Gastroesophageal sphincter (tissue), 4 donors: ENCODE results near the gene VCP. TPM values are rescaled to one million over a fixed set of nuclear protein-coding genes. Genes with fewer than 3 reads are reported as not detected.

Source experiments
- ATAC-seq: fragments of 150-250 bp; one replicate; pipeline ENCODE4 v1.9.1; 2016; ENCODE audit warnings: mild to moderate bottlenecking, moderate library complexity
- H3K27ac ChIP-seq, 4 donors: fragments of 200-600 bp; sonication (generic) in 3 of 4; 1 replicate in 3 of 4; 2 replicates in 1 of 4; pipeline ENCODE4 v1.5.1; 2016 to 2019
- H3K27me3 ChIP-seq: fragments of 200-600 bp; sonication (generic); one replicate; pipeline ENCODE4 v1.5.1; 2019
- H3K36me3 ChIP-seq, 2 donors: fragments of 200-600 bp; sonication (generic); one replicate each; pipeline ENCODE4 v1.5.1; 2019; ENCODE audit warnings: control low read depth in 1 of 2
- H3K4me1 ChIP-seq, 3 donors: fragments of 200-600 bp; sonication (generic); 1 replicate in 2 of 3; 2 replicates in 1 of 3; pipeline ENCODE4 v1.5.1; 2016 to 2019; ENCODE audit warnings: control low read depth in 2 of 3
- H3K4me3 ChIP-seq, 2 donors: fragments of 200-600 bp; sonication (generic); one replicate each; pipeline ENCODE4 v1.5.1; 2019; ENCODE audit warnings: mild to moderate bottlenecking in 1 of 2, moderate library complexity in 1 of 2
- H3K9me3 ChIP-seq, 3 donors: fragments of 200-600 bp; sonication (generic); one replicate each; pipeline ENCODE4 v1.5.1; 2017 to 2019; ENCODE audit warnings: control low read depth in 2 of 3
- EP300 ChIP-seq: sonication (generic); formaldehyde crosslinking; IDR thresholded peaks from one replicate; pipeline ENCODE4 v1.6.1; 2017; ENCODE audit warnings: antibody characterized with exemption, mild to moderate bottlenecking
- POLR2A ChIP-seq, 2 donors: fragments of 450-650 bp; IDR thresholded peaks; one replicate each; pipeline ENCODE4 v1.6.1; 2017; ENCODE audit warnings: antibody characterized with exemption in 2 of 2, mild to moderate bottlenecking in 2 of 2, moderate library complexity in 1 of 2
- POLR2AphosphoS5 ChIP-seq: sonication (generic); formaldehyde crosslinking; IDR thresholded peaks from one replicate; pipeline ENCODE4 v1.6.1; 2017; ENCODE audit warnings: antibody characterized with exemption
- WGBS, 2 donors: methylation state at CpG; one replicate each; pipeline ENCODE4 v1.1.5; 2018; ENCODE audit warnings: low coverage in 1 of 2; 5-methylcytosine and 5-hydroxymethylcytosine counted together
- total RNA-seq, 4 donors: library from RNA; depleted of rRNA; stranded (reverse); fragments of >200 nt; gene quantifications; one replicate each; pipeline ENCODE4 v1.1.0, GENCODE V29; 2016
- TF ChIP-seq, protein P1 (sequence below), 4 experiments: fragments of 200-600 bp in 2 of 4; fragments of 450-650 bp in 2 of 4; sonication (generic) in 1 of 4; IDR thresholded peaks; one replicate each; pipeline ENCODE4 v1.5.1; 2017 to 2019; ENCODE audit warnings: antibody characterized with exemption in 4 of 4, mild to moderate bottlenecking in 2 of 4, moderate library complexity in 2 of 4

The VCP gene
- total RNA-seq, 4 donors from 2014 or later, result 136 to 200 (median 175) TPM

DNA sequence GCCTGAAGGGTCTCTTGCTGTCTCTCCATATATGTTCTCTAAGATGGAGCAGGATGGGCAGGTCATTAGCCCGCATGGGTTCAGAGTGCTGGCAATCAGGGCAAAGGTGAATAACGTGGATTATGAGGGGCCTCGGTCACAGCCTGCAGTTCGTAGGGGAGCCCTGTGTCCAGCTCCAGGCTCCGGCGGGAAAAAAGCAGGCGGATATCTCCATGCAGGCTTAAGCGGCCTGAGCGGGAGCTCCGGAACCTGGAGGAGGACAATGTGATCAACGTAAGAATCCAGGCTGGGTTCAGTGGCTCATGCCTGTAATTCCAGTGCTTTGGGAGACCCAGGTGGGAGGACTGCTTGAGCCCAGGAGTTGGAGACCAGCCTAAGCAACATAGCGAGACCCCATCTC is 32.7 kb upstream of the VCP start:
- Histone ChIP-seq H3K27ac (no peak overlapping the region), H3K36me3 (peaks cover 0 to 64% of the 10 kb centered on the region in 2 donors), H3K4me3 (no peak overlapping the region), H3K27me3 (no peaks in the 10 kb centered on the region), H3K4me1 (peaks cover 0 to 43% (median 17%) of the 10 kb centered on the region in 3 donors), H3K9me3 (no peaks in the 10 kb centered on the region)
- 74 to 88% methylated on average over 3 to 5 of the region's 12 CpGs for WGBS, 2 donors
- ATAC-seq, result no peak
- TF ChIP-seq, protein P1, sequence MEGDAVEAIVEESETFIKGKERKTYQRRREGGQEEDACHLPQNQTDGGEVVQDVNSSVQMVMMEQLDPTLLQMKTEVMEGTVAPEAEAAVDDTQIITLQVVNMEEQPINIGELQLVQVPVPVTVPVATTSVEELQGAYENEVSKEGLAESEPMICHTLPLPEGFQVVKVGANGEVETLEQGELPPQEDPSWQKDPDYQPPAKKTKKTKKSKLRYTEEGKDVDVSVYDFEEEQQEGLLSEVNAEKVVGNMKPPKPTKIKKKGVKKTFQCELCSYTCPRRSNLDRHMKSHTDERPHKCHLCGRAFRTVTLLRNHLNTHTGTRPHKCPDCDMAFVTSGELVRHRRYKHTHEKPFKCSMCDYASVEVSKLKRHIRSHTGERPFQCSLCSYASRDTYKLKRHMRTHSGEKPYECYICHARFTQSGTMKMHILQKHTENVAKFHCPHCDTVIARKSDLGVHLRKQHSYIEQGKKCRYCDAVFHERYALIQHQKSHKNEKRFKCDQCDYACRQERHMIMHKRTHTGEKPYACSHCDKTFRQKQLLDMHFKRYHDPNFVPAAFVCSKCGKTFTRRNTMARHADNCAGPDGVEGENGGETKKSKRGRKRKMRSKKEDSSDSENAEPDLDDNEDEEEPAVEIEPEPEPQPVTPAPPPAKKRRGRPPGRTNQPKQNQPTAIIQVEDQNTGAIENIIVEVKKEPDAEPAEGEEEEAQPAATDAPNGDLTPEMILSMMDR (IDR thresholded peaks at IDR 0.05), result no peak
- TF ChIP-seq EP300 (no peak), POLR2AphosphoS5 (no peak), POLR2A (IDR thresholded peaks at IDR 0.05) (no peak)

DNA sequence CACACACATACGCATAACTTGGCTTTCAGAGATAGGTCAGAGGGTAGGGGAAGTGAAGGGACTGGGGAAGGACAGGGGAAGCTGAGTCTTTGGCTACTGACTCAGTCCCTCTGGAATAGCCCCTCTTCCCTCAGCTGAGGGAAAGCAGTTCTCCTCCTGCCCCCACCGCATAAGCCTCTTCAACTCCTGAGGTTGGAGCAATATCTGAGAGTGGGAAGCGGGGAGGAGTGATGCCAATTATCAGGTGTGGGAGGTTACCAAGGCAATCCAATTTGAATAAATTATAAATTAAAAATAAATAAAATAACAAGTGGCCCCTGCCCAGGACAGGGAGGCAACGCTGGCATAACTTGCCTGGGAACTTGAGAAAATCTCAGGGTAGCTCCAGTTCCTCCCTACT is 32.2 kb upstream of the VCP start:
- Histone ChIP-seq H3K4me1 (peaks cover 0 to 38% (median 17%) of the 10 kb centered on the region in 3 donors), H3K9me3 (no peaks in the 10 kb centered on the region), H3K27ac (peak overlapping the region in 2 of 4 donors; percentile 88 to 91), H3K36me3 (peaks cover 0 to 70% of the 10 kb centered on the region in 2 donors), H3K4me3 (no peak overlapping the region), H3K27me3 (no peaks in the 10 kb centered on the region)
- TF ChIP-seq EP300, result no peak
- no peak for TF ChIP-seq POLR2A (IDR thresholded peaks at IDR 0.05)
- TF ChIP-seq, protein P1 (IDR thresholded peaks at IDR 0.05), result no peak
- TF ChIP-seq POLR2AphosphoS5, result no peak
- 89 to 93% methylated on average over 3 of the region's 4 CpGs for whole genome bisulfite sequencing, 2 donors
- ATAC-seq, result no peak

DNA sequence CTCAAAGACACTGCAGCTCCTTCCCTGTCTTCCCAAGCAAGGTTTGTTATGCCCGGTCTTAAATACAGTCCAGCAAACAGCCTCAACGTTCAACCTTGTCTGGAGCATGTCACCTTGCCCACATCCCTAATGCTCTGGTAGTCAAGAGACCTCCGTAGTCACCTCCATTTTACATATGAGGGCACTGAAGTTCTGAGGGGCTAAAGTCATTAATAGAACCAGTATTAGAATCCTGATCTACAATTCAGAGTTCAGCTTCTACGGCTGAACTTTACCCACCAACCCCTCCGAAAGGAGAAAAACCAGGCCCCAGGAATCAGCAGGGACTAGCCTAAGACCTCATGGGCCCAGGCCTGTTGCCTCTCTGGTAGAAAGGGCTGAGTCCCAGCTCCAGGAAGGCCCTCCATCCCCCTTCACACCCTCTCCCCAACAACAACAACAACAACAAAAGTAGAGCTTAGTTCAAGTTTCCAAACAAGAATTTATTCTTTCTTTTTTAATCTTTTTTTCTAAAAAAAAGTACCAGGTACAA is 31.3 kb upstream of the VCP start:
- peaks cover 0 to 73% of the 10 kb centered on the region in 2 donors for H3K36me3 ChIP-seq
- 29 to 65% methylated on average over 3 to 4 of the region's 5 CpGs for WGBS, 2 donors
- TF ChIP-seq POLR2A (IDR thresholded peaks at IDR 0.05) (no peak), POLR2AphosphoS5 (no peak), EP300 (no peak)
- TF ChIP-seq, protein P1 (IDR thresholded peaks at IDR 0.05), result no peak

DNA sequence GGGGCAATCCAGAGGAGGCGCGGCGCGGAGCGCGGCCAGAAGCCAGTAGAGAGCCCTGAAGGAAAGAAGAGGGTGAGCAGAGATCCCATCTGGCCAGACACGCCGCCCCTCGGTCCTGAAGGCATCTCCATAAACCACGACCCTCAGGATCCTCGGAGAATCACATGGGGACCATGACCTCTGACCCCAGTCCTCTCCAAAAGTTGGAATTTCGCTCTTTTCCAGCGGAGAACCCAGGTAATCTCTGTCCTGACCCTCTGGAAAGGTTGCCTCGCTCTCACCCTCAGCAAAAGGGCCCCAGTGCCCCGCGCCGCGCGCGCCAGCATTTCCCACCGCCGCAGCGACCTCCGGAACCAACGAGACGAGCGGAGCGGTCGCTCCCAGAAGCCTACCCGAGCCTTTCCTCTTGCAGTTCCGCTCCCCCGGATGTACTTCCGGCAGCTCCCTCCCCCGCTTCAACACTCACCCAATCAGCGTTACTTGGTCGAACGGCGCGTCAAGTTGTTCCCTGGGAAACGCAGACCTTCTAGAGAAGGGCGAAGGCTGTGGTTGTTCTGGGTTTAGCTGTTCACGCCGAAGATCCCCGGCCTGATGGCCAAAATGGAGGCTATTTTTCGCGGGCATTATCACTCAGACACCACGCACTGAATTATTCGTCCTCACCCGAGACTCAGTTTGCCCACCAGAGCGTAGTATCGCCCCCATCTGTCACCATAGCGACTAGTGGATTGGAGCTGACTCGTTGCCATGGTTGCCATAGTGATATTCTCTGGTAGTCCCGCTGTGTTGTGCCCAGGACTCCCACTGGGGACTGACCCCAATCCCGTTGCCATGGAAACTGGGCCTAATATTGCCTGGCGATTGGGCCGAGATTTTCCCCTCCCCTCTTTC is 30.6 kb upstream of the VCP start, which contains the start of gene STOML2:
Gene STOML2 (minus strand): TSS at position 363 of the 891 bp plus-strand sequence. CDS start 37 bp downstream, at position 326.
- Histone ChIP-seq H3K36me3 (peaks cover 0 to 66% of the 10 kb centered on the region in 2 donors), H3K4me1 (peaks cover 0 to 31% (median 17%) of the 10 kb centered on the region in 3 donors), H3K9me3 (no peaks in the 10 kb centered on the region), H3K4me3 (peak within 1 kb of the TSS; percentile 54 to 82), H3K27me3 (no peaks in the 10 kb centered on the region), H3K27ac (peak within 1 kb of the TSS; percentile 60 to 92 (median 90))
- ATAC-seq, result peak; percentile 98
- WGBS, 2 donors, result 0% methylated on average over 5 to 10 of the region's 57 CpGs
- TF ChIP-seq, protein P1 (IDR thresholded peaks at IDR 0.05), result peak in 1 of 4 experiments; percentile 27
- peak; percentile 35 to 40 for TF ChIP-seq POLR2A (IDR thresholded peaks at IDR 0.05)
- peak; percentile 85 for TF ChIP-seq POLR2AphosphoS5
- no peak for TF ChIP-seq EP300

More for the DNA sequence above, 31.3 kb upstream of the VCP start:
- peak overlapping the region; percentile 54 to 82 for H3K4me3 ChIP-seq
- H3K27me3 ChIP-seq, result no peaks in the 10 kb centered on the region
- H3K4me1 ChIP-seq, result peaks cover 0 to 31% (median 17%) of the 10 kb centered on the region in 3 donors
- ATAC-seq, result no peak
- peak overlapping the region; percentile 51 to 92 (median 90) for H3K27ac ChIP-seq
- H3K9me3 ChIP-seq, result no peaks in the 10 kb centered on the region
